Measurements from ENCODE around the gene IFITM1.
"Not testable (repeated sequence)": the region's sequence is repeated elsewhere in the genome, so short reads cannot be mapped to it uniquely, and the experiment has no call there.

IFITM1 gene

DNA sequence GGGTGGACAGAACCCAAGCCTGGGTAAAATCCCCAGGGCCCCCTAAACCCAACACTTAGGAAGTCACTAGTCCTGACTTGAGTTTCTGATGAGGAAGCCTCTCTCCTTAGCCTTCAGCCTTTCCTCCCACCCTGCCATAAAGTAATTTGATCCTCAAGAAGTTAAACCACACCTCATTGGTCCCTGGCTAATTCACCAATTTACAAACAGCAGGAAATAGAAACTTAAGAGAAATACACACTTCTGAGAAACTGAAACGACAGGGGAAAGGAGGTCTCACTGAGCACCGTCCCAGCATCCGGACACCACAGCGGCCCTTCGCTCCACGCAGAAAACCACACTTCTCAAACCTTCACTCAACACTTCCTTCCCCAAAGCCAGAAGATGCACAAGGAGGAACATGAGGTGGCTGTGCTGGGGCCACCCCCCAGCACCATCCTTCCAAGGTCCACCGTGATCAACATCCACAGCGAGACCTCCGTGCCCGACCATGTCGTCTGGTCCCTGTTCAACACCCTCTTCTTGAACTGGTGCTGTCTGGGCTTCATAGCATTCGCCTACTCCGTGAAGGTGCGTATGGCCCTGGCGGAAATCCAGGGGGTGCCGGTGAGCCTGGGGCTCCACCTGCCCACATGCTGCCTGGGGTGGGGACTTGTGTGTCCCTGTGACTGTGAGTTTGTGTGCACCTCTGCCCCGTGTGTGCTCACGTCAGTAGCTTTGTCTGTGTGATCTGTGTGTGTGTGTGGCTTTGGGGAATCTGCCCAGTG lies at the start of gene IFITM1:
Gene IFITM1, plus strand, starts transcription at position 254 of the 767 bp plus-strand sequence. Its CDS starts 131 bp downstream, at position 385.
- Mint-ChIP-seq H3K27ac (peak within 1 kb of the TSS; percentile 95), H3K9me3 (no peaks in the 10 kb centered on the region), H3K4me3 (peak within 1 kb of the TSS; percentile 83), H3K27me3 (no peaks in the 10 kb centered on the region), H3K4me1 (peaks cover 28% of the 10 kb centered on the region), H3K36me3 (peaks cover 49% of the 10 kb centered on the region)
- DNase-seq: peak; percentile 86
- CTCF ChIA-PET: no interaction called here

DNA sequence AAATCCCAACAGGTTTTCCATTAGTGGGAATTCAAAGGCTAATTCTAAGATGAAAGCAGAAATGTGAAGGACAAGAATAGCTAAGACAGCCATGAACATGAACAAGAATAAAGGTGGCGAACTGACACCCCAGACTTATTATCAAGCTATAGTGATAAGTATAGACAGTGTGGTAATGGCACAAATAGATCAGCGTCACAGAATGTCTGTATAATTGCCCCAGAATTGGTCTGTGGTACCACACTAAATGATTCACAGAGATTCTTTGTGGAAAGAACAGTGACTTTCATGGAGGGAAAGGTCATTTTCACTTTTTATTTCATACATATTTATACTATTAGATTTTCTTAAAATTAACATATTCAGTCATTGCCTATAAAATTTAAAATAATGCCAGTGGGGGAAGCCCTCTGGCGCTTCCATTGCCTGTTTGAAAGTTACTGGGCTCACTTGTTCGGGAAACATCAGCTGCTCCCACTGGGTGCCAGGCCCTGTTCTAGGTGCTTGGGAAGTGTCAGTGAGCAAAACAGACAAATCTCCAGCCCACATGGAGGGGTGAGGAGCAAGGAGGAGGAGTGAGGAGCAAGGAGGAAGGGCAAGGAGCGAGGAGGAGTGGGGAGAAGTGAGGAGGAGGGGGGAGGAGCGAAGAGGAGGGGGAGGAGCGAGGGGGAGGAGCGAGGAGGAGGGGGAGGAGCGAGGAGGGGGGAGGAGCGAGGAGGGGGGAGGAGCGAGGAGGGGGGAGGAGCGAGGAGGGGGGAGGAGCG lies 47.0 kb upstream of the IFITM1 start:
- peaks cover 11% of the 10 kb centered on the region for H3K27me3 Mint-ChIP-seq
- peak overlapping the region; percentile 89 for H3K27ac Mint-ChIP-seq
- H3K4me1 Mint-ChIP-seq: peaks cover 37% of the 10 kb centered on the region
- no peaks in the 10 kb centered on the region for H3K9me3 Mint-ChIP-seq
- peak; percentile 61 for DNase-seq
- H3K4me3 Mint-ChIP-seq: peak overlapping the region; percentile 72
- CTCF ChIA-PET: interaction anchor here (1.3 to 4.3 kb wide), 3 partner anchors 12 to 17 kb away, joined by 4 to 32 read pairs (median 16); no protein-coding TSS in a partner anchor
- peaks cover 9% of the 10 kb centered on the region for H3K36me3 Mint-ChIP-seq

DNA sequence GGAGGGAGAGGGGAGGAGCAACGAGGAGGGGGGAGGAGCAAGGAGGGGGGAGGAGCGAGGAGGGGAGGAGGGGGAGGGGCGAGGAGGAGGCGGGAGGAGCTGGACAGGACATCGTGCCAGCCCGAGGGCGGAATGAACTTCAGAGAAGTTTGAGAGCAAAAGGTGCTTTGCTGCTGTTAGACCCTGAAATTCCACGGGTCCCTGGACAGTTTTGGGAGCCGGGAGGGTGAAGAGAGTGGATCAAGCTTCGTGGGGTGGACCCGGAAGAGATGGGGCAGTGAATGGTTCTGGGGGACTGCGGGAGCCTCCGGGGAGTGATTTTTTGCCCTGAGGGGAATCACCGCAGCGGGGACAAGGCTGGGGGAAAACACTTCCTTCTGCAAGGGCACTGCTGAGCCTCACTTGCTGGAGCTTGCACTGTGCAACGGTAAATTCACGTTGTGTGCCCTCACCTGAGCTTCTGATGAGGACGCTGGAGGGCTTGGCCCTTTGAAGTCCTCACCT lies 46.3 kb upstream of the IFITM1 start:
- Mint-ChIP-seq H3K36me3 (peaks cover 13% of the 10 kb centered on the region), H3K9me3 (no peaks in the 10 kb centered on the region), H3K4me3 (peak overlapping the region; percentile 79), H3K27ac (peak overlapping the region; percentile 99), H3K27me3 (peaks cover 14% of the 10 kb centered on the region), H3K4me1 (peaks cover 41% of the 10 kb centered on the region)
- DNase-seq: peak; percentile 82
- CTCF ChIA-PET: interaction anchor here (1.1 to 4.3 kb wide), 4 partner anchors 11 to 20 kb away, joined by 4 to 32 read pairs (median 10); no protein-coding TSS in a partner anchor

DNA sequence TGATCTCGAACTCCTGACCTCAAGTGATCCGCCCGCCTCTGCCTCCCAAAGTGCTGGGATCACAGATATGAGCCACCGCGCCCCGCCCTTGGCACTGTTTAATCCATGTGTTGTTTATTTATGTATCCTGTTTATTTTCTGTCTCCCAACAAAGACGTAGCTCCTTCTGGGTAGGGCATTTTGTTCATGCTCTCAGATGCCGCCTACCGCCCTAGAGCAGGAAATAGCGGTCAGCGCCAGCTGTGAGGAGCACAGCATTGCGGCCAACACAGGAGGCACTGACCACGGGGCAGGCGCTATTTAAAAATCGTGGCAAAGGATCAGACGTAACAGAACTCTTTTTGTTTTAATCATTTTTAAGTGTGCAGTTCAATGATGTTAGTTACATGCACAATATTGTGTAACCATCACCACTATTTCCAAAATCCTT lies 45.1 kb upstream of the IFITM1 start:
- Mint-ChIP-seq H3K36me3 (peaks cover 15% of the 10 kb centered on the region), H3K27me3 (peaks cover 24% of the 10 kb centered on the region), H3K27ac (peak overlapping the region; percentile 99), H3K4me3 (peak overlapping the region; percentile 79), H3K4me1 (peaks cover 43% of the 10 kb centered on the region)
- H3K9me3 Mint-ChIP-seq: not testable (repeated sequence)
- peak; percentile 86 for DNase-seq
- CTCF ChIA-PET: interaction anchor here (0.6 to 4.3 kb wide), 4 partner anchors 8 to 19 kb away, joined by 4 to 32 read pairs (median 10); no protein-coding TSS in a partner anchor

DNA sequence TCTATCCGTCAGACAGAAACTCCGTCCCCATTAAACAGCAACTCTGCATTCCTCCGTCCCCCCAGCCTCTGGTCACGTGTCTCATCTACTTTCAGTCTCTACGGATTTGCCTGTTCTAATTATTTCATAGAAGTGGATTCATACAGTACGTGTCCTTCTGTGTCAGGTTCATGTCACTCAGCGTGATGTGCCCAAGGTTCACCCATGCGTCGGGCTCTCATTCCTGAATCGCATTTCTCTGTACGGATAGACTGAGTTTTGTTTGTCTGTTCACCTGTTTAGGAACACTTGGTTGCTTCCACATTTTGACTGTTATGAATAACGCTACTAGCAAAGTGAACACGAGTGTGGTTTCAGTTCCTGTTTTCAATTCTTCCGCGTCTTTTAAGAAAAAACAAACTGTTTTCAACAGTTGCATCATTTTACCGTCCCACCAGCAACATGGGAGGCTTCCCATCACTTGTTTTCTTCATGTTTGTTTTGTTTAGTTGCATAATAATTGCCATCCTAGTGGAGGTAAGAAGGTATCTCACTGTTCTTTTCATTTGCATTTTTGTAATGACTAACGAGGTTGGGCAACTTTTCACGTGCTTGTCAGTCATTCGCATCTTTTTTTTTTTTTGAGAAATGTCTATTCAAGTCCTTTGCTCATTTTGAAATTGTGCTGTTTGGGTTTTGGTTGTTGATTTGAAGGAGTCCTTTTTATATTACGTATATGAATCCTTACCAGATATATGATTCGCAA lies 44.5 kb upstream of the IFITM1 start:
- Mint-ChIP-seq H3K4me3 (peak overlapping the region; percentile 79), H3K27me3 (peaks cover 29% of the 10 kb centered on the region), H3K36me3 (peaks cover 16% of the 10 kb centered on the region), H3K4me1 (peaks cover 43% of the 10 kb centered on the region), H3K27ac (peak overlapping the region; percentile 99), H3K9me3 (no peaks in the 10 kb centered on the region)
- CTCF ChIA-PET: interaction anchor here (0.6 to 4.3 kb wide), 3 partner anchors 8 to 19 kb away, joined by 4 to 32 read pairs (median 16); no protein-coding TSS in a partner anchor
- peak; percentile 73 for DNase-seq

DNA sequence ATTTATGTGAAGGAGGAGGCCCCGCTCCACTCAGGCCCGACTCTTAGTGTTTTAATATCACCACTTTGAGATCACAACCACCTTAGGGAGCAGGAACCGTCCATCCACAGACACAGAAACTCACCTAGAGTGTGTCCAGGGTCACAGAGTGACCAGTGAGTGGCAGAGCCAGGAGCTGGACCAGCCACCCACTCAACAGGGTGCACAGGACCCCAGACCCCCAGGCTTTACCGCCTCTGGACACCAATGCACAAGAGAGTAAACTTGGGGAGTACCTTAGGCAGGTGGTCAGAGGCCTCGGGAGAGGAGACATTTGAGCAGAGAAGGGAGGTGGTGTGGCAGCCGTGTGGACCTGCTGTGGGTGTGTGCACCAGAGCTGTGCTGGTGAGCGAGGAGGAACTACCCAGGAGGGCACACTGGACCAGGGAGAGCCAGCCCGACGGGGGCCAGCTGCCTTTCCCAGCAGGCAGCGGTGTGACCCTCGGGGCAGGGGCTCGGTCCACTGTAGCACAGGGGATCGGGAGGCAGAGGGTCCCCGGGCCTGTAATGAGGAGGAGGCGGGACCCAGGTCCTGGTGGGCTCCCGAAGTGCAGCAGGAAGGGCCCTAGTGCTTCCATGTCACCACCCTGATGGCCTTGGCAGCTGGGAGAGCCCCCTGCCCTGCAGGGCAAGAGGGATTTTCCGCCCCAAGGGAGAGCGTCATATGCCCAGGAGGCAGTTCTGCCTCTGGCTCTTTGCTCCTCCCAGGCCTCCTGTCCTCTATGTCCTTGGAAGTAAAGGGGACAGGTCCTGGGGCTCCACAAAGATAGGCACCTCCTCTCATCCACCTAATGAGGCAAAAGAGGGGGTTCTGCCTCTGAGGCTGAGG lies 43.2 kb upstream of the IFITM1 start:
- Mint-ChIP-seq H3K27me3 (peaks cover 33% of the 10 kb centered on the region), H3K4me1 (peaks cover 46% of the 10 kb centered on the region), H3K36me3 (peaks cover 21% of the 10 kb centered on the region), H3K9me3 (no peaks in the 10 kb centered on the region), H3K27ac (peak overlapping the region; percentile 99), H3K4me3 (no peak overlapping the region)
- CTCF ChIA-PET: interaction anchor here (1.0 kb wide), 1 partner anchor 20 kb away, joined by 4 read pairs; no protein-coding TSS in a partner anchor
- DNase-seq: no peak

DNA sequence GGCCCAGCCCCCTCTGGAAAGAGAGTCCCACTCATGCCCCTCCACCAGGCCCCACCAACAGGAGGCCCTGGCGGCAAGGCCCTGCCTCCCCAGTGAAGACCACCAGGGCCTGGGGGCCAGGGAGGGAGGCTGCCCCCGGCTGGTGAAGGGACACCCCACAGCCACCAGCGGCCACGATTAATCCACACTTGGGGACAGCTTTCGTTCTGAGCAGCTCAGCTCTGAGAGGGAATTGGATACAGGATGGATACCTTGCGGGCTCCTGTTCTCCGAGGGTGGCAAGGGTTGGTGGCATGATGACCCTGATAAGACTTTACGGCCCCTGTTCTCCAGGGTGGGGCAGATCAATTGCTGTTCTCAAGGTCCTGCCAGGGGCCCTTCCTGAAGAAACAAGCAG lies 42.5 kb upstream of the IFITM1 start:
- Mint-ChIP-seq H3K4me1 (peaks cover 46% of the 10 kb centered on the region), H3K27me3 (peaks cover 37% of the 10 kb centered on the region), H3K27ac (no peak overlapping the region), H3K9me3 (peaks cover under 1% of the 10 kb centered on the region), H3K4me3 (no peak overlapping the region), H3K36me3 (peaks cover 26% of the 10 kb centered on the region)
- no peak for DNase-seq
- CTCF ChIA-PET: interaction anchor here (1.0 kb wide), 1 partner anchor 21 kb away, joined by 4 read pairs; no protein-coding TSS in a partner anchor

DNA sequence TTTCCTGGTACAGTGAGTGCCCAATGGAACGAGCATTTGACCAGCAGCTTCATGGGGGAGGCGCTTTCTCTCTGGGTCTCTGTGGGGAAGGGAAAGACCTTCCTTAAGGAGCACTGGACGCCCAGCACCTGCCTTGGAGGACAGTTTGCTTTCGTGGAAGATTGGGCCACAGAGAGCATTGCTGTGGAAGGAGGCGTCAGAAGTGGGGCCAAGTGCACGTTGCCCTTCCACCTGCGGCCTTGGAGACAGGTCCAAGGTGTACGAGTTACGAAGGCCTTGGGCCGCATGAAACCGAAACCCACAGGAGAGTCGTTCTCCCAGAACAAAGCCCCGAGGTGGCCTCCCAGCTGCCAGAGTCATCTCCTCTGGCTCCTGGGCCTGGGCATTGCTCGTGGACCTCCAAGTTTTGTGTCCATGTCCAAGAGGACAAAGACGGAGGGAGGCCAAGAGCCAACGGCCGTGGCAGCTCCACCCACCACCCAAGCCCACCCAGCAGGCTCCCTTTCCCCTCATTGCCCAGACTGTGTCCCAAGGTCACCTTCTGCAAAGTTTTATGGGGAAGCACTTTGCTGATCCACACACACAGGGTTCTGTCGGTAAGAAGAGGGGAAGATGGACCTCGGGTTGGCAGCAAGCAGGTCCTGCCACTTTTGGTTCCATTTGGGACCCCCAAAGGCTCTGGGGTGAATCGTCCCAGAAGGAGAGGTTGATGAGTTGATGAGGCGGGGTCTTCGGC lies 41.5 kb upstream of the IFITM1 start:
- peaks cover 46% of the 10 kb centered on the region for H3K27me3 Mint-ChIP-seq
- DNase-seq: peak; percentile 21
- CTCF ChIA-PET: interaction anchor here (1.0 kb wide), 1 partner anchor 22 kb away, joined by 4 read pairs; no protein-coding TSS in a partner anchor
- H3K36me3 Mint-ChIP-seq: peaks cover 35% of the 10 kb centered on the region
- H3K4me3 Mint-ChIP-seq: no peak overlapping the region
- peaks cover 7% of the 10 kb centered on the region for H3K9me3 Mint-ChIP-seq
- H3K27ac Mint-ChIP-seq: peak overlapping the region; percentile 4
- H3K4me1 Mint-ChIP-seq: peaks cover 49% of the 10 kb centered on the region

DNA sequence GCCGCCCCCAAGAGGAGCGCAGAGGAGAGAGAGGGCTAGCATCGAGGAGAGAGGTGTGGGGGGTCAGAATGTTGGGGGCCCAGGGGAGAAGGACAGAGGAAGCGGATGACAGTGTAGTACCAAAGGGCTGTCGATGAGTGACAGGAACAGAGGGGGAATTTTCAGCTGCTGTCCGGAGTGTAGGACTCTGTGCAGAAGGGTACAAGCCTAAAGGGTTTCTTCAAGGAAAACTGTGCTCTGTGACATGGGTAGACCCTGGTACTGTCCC lies 41.0 kb upstream of the IFITM1 start:
- Mint-ChIP-seq H3K36me3 (peaks cover 38% of the 10 kb centered on the region), H3K9me3 (peaks cover 10% of the 10 kb centered on the region), H3K4me3 (no peak overlapping the region), H3K27ac (no peak overlapping the region), H3K4me1 (peaks cover 49% of the 10 kb centered on the region), H3K27me3 (peaks cover 48% of the 10 kb centered on the region)
- DNase-seq: no peak
- CTCF ChIA-PET: no interaction called here

DNA sequence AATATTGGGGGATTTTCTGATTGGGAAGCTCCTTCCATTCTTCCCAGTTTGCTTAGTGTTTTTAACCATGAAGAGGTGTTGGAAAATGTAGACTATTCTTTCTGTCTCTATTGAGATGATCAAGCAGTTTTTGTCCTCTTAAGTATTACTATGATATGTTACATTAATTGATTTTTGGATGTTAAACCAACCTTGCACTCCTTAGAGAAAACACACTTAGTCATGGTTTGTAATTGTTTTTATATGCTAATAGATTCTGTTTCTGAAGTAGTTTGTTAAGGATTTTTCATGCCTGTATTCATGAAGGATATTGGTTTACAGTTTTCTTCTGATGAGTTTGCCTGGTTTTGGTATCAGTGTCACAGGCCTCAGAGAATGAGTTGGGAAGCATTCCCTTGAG lies 37.6 kb upstream of the IFITM1 start:
- H3K36me3 Mint-ChIP-seq: peaks cover 45% of the 10 kb centered on the region
- CTCF ChIA-PET: interaction anchor here (1.1 kb wide), 1 partner anchor 26 kb away, joined by 3 read pairs; no protein-coding TSS in a partner anchor
- peaks cover 40% of the 10 kb centered on the region for H3K4me1 Mint-ChIP-seq
- H3K9me3 Mint-ChIP-seq: peaks cover 10% of the 10 kb centered on the region
- no peak overlapping the region for H3K27ac Mint-ChIP-seq
- no peak overlapping the region for H3K4me3 Mint-ChIP-seq
- peaks cover 80% of the 10 kb centered on the region for H3K27me3 Mint-ChIP-seq
- DNase-seq: no peak

DNA sequence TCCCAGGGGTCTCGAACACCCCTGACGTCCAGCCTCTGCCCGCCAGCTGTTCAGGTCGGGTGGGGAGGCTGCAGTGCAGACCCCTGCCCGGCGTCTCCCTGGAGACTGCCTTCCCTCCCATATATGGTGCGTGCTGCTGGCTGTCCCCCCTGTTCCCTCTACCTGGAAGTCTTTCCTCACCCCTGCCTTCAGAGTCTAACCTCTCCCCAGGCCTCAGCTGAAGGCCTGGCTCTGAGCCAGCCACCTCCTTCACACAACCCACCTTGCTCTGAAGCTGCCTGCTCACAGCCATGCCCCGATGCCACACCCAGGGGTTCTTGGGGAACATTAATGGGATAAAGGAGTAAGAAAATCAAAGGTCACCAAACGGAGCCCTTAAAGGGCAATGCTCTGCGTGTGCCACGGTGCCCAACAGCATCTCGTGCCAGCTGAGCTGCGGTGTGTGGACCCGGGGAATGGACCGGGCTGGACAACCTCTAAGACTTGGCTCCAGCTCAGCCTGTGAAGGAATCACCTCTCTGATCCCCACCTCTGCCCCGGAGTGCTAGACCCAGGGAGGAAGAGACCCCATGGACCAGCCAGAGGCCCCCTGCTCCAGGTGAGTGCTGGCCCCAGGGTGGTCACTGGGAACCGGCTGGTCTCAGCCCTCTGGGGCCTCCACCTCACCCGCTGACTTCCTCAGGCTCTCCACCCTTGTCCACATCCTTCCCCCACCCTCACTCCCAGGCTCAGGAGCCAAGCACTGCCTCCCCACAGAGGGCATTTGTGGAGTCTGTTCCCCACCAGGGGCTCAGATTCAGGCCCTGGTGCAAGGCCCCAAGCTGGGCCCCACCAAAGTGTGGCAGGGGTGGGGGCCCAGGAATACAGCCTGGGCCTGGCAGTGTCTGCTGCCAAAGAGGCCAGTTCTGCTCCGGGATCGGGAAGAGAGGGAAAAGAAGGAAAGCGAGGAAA lies 35.6 kb upstream of the IFITM1 start, which contains the start of gene NLRP6:
Gene NLRP6, plus strand, starts transcription at position 407 of the 951 bp plus-strand sequence. Its CDS starts 163 bp downstream, at position 570.
- peak; percentile 35 for DNase-seq
- H3K4me1 Mint-ChIP-seq: peaks cover 52% of the 10 kb centered on the region
- H3K9me3 Mint-ChIP-seq: peaks cover 10% of the 10 kb centered on the region
- H3K4me3 Mint-ChIP-seq: peak within 1 kb of the TSS; percentile 88
- peaks cover 84% of the 10 kb centered on the region for H3K27me3 Mint-ChIP-seq
- peak within 1 kb of the TSS; percentile 96 for H3K27ac Mint-ChIP-seq
- peaks cover 57% of the 10 kb centered on the region for H3K36me3 Mint-ChIP-seq
- CTCF ChIA-PET: interaction anchor here (0.8 to 6.6 kb wide), 3 partner anchors 11 to 29 kb away, joined by 3 to 49 read pairs (median 4); partner anchors contain the start of gene IFITM2

All from activated naive CD4-positive, alpha-beta T cell treated with anti-CD3 and anti-CD28 coated beads, Interleukin-2, amount 10 ng/mL, durations not matched to agents 7 days and 5 days (primary cell).